Astrocyte (in vitro differentiated cells and primary cell): Measurements from ENCODE around the gene PRSS33.

Experiments
- CTCF ChIP-seq: IDR thresholded peaks from 2 replicates; pipeline ENCODE4 v1.5.1; 2011; ENCODE audit warnings: low read depth, mild to moderate bottlenecking, inconsistent platforms, low read length, moderate library complexity; ENCODE audit not compliant: insufficient read depth
- EZH2 ChIP-seq: IDR thresholded peaks from 2 replicates; pipeline ENCODE4 v1.6.1; 2012; ENCODE audit warnings: mild to moderate bottlenecking, low read length, inconsistent platforms; ENCODE audit not compliant: insufficient read depth

GRCh38 chr16:2742323-2743006 is 44.9 kb downstream of the PRSS33 start:
- TF ChIP-seq CTCF (no peak), EZH2 (no peak)
